HG03108 (cell line): ENCODE measurements around the gene LIMS2.

Experiments used
- ATAC-seq: cut with Tn5 transposase; IDR thresholded peaks from one replicate; pipeline ENCODE4 v1.9.1; 2021; ENCODE audit warnings: moderate library complexity; ENCODE audit not compliant: unreplicated experiment

LIMS2 gene

DNA sequence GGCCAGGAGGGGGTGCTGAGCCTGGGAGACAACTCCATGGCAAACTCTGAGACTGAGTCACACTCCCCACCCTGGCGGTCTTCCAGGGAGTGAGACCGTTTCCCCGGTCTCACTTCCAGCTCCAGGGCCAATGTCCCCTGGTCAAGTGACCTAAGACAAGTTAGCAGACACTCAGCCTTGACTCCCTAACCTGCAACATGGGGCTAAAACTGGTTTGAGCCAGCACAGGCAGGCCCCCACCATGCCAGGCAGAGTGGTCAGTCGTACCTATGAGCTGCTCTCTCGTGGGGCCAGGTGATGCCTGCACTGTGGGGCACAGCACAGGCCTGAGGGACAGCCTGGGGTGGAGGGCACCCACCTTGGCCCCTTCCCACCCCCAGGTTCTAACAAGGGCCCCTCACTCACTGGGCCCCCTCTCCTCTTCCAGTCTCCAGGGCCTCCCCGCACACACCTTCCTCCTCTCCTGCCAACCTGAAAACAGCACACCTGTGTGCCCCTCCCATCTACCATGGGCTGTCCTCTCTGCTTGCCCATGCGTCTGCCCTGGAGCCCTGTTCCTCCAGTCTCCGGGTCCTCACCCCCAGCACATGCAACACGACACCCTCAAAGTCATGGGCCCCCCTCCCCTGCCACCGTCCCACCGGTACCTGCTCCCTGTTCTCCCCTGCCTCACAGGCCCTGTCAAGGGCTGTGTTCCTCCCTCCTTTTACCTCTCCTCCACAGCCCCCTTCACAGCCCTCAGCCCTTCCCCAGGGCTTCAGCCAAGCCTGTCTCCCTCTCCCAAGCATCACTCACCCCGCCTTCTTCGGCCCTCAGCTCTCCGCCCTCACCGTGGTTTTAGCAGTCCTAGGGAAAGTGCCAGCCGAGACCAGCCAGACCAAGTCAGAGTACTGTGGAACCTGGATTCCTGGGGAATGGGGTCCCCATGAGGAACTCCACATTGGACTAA, 27.8 kb downstream of the LIMS2 start:
- ATAC-seq: no peak

- ATAC-seq: no peak
Measured at GRCh38 chr2:127646487-127647241, 28.7 kb downstream of the LIMS2 start.

- no peak for ATAC-seq
Measured at GRCh38 chr2:127645395-127646291, 29.7 kb downstream of the LIMS2 start, which contains the start of gene GPR17. GPR17 (plus strand) TSS chr2:127646153; CDS start chr2:127650736, 4,583 bp downstream.

- ATAC-seq: no peak
Measured at GRCh38 chr2:127645026-127645394, 30.3 kb downstream of the LIMS2 start.

DNA sequence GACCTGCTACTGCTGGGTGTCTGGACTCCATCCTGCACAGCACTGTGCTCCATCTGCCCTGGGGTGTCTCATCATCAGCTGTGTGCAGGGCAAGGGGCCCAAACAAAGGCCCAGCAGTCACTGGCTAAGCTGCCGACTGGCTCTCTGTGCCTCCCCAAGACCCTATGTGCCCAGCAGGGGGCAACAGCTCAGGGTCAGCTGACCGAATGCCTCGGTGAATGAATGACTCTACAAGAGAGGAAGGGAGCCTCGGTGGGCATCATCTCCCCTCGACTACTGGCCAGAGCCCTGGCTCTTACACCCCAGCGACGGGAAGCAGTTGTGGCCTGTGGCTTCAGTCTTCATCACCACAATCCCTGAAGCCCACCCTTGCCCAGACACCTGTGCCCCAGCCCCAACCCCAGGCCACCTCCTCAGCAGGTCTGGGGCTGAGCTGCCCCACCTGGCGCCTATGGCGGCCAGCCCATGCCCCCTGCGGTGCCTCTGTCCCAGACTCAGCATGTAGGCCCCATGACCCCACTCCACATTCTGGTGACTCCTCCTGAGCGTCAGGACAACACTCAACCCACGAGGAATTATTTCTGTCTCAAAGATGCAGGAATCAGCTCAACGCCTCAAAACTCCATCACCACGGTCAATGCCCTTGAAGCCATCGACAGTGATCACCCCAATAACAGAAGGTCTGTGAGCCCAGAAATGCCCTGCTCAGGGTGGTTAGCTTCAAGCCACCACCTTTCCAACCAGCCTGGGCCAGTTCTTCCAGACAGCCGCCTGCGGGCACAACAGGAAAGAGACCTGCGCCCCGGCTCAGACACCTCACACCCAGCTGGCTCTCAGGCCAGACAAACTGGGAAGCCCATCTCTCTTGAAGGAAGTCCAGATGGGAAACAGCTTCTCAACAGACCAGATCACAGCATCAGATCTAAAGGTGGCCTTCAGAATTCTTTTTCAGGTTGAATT, 31.0 kb downstream of the LIMS2 start:
- no peak for ATAC-seq

DNA sequence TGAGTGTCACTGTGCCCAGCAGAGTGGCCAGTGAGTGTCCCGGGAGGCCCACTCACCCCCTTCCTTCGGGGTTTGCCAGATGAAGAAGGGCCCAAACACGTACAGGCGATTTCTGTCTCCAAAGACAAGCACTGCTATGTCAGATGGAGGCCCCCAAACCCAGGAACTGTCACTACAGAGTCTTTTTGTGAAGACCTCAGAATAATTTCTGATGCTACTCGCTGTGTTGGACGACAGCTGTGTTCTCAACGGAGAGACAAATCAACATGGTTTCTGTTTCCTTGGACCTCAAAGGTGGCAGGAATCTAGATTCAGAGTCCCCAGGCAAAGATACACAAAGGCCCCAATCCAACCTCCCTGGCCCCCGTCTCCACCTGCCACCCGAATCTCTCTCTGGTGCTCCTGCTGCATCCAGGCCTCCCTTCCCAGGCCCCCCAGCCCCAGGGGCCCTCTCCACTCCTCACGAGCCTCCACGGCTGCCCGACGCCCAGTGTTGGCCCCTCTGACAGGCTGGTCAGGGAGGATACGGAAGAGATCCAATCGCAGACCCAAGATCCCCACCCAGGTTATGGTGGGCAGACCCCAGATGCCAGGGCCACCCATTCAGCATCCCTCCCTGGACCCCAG, 31.8 kb downstream of the LIMS2 start:
- no peak for ATAC-seq

DNA sequence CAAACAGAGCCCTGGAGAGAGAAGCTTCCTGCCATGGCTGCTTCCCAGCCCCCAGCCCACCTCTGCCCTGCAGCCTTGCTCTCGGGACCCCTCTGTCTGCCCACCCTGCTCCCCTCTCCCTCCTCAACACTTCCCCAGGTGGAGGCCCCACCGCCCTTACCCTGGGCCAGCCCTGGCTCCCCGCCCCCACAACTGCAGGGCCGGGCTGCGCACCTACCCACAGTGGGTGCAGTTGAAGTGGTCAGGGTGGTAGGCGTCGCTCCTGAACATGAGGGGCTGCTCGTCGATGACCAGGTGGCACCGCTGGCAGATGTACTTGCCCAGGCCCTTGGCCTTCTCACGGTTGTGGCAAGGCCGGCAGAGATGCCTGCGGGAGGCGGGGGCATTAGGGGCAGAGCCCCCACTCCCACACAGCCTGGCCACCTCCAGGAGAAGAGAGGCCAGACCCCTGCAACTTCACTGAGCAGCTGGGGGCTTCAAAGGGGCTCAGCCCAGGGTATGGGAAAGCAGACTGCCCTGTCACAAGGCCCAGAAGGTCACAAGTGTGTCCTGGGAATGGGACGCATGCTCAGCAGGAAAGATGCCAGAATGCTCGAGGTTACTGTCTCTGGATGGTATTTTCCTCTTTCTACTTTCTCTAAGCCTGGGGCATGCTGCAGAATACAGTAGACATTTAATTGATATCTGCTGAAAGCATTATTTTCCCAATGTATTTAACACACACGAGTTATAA, 32.5 kb downstream of the LIMS2 start:
- no peak for ATAC-seq

DNA sequence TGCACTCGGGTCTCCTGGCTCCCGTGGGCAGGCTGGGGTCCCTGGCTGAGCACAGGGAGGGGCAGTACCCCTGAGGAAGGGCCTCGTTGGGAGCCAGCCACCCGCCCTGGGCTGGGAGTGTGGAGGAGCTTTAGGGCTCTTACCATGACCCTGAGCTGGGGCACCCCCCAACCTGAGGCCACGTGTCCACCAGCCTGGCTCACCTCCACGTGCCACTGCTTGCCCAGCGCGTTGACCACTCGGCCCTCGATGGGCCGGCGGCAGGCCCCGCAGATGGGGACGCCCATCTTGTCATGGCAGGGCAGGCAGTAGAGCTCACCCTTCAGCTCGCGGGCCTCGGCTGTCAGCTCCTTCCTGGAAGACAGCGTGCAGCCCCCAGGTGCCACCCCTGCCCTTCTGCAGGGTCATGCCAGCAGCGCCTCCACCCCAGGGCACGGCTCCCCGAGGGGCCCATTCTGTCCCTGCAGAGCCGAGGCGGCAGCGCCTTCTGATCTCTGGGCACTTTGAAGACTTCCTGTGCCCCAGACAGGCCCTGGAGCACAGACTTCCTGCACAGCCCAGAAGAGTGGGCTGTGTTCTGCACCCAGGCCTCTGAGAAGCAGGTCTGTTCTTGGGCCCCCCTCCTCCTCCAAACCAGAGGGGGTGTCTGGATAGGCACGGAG, 33.4 kb downstream of the LIMS2 start:
- no peak for ATAC-seq

GRCh38 chr2:127641133-127641532, 34.2 kb downstream of the LIMS2 start:
- no peak for ATAC-seq

- no peak for ATAC-seq
Measured at GRCh38 chr2:127640082-127641072, 35.0 kb downstream of the LIMS2 start.

DNA sequence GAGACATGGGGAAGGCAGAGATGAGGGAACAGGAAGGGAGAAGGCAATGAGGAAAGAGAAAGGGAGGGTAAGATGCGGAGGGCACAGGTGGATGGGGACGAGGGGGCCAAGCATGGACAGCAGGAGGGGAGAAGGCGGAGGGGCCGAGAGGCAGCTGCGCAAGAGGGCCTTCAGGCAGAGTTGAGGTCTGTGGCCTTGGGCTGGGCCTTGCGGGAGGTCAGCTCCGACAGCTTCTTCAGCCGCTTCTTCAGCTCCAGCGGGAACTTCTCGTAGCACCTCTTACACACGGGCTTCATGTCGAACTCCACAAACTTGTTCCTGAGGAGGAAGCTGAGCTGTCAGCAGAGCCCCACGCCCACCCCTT, 36.2 kb downstream of the LIMS2 start:
- no peak for ATAC-seq

- ATAC-seq: no peak
Measured at GRCh38 chr2:127638361-127639110, 36.8 kb downstream of the LIMS2 start.

GRCh38 chr2:127637725-127638252, 37.5 kb downstream of the LIMS2 start:
- no peak for ATAC-seq

GRCh38 chr2:127637236-127637630, 38.1 kb downstream of the LIMS2 start:
- ATAC-seq: no peak

GRCh38 chr2:127636248-127637235, 38.8 kb downstream of the LIMS2 start:
- no peak for ATAC-seq
